ENCODE measurements around the gene TBKBP1.

DNA sequence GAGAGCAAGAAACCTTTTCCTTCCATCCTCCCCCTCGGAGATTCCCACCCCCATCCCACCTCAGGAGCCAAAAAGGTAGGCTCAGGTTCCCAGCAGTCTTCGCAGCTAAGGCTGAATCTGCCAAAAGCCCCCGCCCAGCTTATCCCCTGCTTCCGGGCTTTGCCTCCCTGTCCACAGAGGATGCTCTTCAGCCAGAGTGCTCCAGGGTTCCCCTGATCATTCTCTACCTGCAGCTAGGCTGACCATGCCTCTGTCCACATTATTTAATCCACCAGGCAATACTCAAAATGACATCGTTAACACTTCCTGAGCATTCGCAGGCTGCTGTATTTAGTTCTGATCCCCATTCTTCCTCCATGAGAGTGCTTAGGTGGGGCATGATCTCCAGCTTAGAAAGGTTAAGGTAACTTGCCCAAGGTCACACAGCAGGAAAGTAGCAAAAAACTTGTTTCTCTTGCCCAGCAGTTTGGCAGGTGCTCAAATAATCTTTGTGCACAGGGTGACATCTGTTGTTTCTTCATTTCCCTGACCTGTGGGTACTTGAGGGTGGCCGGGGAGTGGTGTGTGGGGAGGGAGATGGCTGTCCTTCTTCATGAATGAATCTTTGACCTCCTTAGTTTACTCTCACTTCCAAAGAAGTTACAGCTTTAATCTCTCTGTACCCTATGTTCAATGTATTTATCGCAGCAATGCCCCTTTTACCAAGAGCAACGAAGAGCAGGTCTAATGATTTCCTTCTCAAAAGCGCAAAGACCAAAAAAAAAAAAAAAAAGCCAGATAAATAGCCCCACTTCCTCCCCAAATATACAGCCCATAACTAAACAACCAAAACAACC is 848 bp upstream of the TBKBP1 start:
- TF ChIP-seq EP300 (IDR thresholded peaks at IDR 0.05), result no peak
- TF ChIP-seq, protein P1, sequence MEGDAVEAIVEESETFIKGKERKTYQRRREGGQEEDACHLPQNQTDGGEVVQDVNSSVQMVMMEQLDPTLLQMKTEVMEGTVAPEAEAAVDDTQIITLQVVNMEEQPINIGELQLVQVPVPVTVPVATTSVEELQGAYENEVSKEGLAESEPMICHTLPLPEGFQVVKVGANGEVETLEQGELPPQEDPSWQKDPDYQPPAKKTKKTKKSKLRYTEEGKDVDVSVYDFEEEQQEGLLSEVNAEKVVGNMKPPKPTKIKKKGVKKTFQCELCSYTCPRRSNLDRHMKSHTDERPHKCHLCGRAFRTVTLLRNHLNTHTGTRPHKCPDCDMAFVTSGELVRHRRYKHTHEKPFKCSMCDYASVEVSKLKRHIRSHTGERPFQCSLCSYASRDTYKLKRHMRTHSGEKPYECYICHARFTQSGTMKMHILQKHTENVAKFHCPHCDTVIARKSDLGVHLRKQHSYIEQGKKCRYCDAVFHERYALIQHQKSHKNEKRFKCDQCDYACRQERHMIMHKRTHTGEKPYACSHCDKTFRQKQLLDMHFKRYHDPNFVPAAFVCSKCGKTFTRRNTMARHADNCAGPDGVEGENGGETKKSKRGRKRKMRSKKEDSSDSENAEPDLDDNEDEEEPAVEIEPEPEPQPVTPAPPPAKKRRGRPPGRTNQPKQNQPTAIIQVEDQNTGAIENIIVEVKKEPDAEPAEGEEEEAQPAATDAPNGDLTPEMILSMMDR (IDR thresholded peaks at IDR 0.05), result no peak
- no peak for TF ChIP-seq MAZ (IDR thresholded peaks at IDR 0.05; ENCODE audit: borderline replicate concordance, low read depth, low read length)
- TF ChIP-seq RARB (CRISPR knock-in tag; IDR thresholded peaks at IDR 0.05), result no peak
- no peak for TF ChIP-seq HDAC2 (IDR thresholded peaks at IDR 0.05)
- TF ChIP-seq SMC3 (IDR thresholded peaks at IDR 0.05), result no peak
- TF ChIP-seq JUN (IDR thresholded peaks at IDR 0.05), result no peak
- TF ChIP-seq, protein P2, sequence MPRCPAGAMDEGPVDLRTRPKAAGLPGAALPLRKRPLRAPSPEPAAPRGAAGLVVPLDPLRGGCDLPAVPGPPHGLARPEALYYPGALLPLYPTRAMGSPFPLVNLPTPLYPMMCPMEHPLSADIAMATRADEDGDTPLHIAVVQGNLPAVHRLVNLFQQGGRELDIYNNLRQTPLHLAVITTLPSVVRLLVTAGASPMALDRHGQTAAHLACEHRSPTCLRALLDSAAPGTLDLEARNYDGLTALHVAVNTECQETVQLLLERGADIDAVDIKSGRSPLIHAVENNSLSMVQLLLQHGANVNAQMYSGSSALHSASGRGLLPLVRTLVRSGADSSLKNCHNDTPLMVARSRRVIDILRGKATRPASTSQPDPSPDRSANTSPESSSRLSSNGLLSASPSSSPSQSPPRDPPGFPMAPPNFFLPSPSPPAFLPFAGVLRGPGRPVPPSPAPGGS (IDR thresholded peaks at IDR 0.05), result no peak
- TF ChIP-seq POLR2A (IDR thresholded peaks at IDR 0.05; ENCODE audit: low read length), result no peak
- TF ChIP-seq TP53 (CRISPR knock-in tag; IDR thresholded peaks at IDR 0.05), result no peak

Data from A549 (cell line).